ENCODE results near the gene SLC26A9.

The SLC26A9 gene

DNA sequence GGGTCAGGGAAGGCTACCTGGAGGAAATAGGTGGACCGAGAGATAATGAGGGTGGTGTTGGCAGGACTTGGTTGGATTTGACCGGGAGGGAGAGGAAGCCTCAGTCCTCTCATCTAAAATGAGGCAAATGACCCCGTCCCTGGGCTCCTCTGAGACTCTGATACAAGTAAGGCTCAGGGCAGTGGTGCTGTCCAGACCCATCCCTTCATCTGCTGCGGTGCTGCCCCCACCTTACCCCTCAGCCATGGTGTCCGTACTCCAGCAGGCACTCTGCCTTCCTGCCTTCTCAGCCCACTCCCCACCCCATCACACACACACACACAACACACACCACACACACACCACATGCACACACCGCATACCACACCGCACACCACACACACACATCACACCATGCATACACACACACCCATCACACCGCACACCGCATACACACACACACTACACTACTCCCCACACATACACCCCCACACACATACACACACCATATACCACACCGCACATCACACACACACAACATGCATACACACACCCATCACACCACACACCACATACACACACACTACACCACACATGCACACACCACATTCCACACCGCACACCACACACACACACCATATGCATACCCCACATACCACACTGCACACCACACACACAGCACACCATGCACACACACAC, 29.4 kb upstream of the SLC26A9 start:
- no peak for DNase-seq (ENCODE audit: low spot score)

DNA sequence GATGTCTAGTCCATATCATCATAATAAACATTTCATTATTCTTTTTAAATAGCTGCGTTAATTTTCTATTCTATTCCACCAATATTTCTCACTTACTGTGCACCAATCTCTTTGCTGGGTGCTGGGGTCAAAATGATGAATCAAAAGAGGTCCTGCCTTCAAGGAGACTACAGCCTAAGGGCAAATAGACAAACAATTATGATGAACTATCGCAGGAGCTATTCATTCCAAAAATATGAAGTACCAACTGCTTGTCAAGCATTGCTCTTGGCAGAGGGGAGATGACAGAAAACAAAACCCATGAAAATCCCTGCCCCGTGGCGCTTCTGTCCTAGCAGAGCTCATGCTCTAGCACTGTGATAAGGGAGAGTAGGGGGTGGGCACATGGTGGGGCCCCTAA, 28.8 kb upstream of the SLC26A9 start:
- no peak for DNase-seq (ENCODE audit: low spot score)

DNA sequence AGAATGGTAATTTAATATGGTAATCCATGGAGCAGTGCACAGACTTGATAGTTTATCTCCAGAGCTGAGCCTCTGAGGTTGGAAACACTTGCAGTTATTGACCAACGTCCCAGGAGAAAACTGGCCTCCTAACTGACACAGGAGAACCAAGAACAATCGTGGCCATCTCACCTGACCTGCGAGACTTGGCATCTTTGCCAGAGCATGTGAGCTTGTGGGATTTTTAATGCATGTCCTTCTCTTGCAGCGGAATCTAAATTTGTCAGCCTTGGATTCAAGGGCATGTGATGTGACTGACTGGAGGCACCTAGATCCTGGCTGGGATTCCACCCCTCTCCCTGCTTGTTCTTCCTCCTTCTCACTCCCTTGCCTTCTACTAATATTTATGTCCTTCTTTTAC, 27.8 kb upstream of the SLC26A9 start:
- DNase-seq (ENCODE audit: low spot score): no peak

DNA sequence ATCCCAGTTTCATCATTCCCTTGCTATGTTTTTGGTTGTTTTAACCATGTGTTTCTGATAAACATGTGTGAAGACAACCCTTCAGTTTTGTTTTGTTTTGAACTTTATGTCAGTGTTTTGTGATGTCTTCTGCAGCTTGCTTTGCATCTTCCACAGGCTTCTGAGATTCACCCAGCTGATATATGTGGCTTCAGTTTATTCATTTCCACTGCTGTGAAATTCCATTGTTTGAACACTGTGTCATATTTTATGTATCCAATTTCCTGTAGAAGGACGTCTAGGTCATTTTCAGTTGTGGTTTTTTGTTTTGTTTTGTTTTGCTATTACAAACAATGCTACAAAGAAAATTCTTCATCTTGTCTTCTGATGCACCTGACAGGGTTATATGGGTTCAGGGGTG, 27.2 kb upstream of the SLC26A9 start:
- no peak for DNase-seq (ENCODE audit: low spot score)

DNA sequence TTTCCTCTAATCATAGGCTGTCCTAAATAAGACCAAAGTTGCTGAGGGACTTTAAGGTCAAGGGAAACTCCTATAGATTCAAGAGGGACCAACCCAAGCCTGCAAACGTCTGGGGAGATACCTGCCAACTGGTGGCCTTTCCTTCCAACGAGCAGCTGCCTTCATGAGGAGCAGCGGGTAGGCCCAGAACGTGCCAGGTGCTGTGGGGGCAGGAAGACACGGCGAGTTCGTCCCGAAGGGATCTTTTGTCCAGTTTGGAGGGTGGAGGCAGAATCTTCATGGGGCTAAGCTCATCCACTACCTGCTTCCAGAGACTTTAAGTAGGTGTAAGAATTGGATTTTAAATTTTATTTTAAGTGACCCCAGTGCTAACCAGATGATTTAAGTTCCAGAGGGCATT, 26.0 kb upstream of the SLC26A9 start:
- no peak for DNase-seq (ENCODE audit: low spot score)

DNA sequence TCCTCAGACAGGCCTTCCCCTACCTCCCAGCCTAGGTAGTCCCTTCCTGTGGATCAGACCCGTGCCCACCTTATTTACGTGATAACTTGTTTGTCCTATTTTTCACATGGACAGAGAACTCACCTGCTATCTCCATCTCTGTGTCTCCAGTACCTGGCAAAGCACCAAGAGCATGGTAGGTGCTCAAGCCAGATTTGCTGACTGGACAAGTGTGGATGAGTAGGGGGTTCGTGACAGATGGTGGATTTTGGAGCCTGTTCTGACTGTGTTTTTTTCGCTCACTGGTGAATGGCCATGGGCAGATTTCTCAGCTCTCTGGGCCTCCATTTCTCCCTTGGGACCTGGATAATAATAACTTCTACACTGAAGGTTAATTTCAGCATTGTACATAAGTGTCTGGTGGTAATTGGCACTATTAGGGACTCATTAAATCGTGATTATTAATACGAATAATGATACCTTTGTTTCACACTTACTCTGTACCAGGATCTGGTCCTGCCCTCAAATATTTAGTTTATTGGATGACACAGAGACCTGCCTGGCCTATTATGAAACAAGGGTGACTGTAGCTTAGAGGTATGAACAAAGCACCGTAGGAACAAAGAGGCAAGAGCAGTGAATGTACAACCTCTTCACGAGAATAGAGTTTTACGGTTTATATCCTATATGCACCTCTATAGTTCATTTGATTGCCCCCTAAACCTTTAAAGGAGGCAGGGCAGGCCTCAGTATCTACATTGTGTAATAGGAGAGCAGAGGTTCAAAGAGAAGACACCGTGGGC, 24.5 kb upstream of the SLC26A9 start:
- no peak for DNase-seq (ENCODE audit: low spot score)

DNA sequence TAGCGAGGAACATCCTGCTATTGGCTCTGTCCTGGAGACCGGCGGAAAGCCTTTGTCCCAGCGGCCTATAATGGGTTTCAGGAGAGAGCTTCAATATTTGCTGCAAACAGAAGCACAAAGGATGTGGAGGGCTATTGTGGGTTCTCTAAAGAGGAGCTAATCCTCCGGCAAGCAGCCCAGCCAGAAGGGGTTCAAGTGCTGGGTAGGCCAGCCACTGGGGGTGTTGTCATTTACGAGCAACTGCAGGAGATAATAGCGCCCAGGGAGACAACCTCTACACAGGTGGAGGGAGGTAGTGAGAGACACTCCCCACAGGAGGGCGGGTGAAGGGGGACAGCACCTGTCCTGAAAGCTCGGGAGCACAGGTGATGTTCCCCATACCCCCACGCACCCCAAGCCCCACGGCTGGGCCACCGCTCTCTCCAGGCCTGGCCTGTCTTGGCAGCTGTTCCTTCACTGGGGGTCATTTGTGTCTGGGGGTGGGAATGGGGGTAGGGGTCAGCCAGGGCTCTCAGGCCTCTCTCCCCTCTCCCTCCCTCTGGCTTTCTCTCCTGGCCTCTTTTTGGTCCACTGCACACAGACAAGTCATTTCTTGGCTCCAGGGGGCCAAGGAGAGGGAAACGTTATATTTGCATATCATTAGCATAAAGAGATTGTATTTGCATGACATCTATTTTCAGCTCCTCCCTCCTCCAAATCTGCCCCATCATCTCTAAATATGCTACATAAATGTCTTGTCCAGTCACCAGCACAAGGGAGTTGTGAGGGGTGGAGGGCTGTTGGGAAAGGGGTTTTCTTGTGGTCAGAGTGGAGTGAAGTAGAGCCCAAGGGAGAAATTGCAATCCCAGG, 22.0 kb upstream of the SLC26A9 start:
- no peak for DNase-seq (ENCODE audit: low spot score)

DNA sequence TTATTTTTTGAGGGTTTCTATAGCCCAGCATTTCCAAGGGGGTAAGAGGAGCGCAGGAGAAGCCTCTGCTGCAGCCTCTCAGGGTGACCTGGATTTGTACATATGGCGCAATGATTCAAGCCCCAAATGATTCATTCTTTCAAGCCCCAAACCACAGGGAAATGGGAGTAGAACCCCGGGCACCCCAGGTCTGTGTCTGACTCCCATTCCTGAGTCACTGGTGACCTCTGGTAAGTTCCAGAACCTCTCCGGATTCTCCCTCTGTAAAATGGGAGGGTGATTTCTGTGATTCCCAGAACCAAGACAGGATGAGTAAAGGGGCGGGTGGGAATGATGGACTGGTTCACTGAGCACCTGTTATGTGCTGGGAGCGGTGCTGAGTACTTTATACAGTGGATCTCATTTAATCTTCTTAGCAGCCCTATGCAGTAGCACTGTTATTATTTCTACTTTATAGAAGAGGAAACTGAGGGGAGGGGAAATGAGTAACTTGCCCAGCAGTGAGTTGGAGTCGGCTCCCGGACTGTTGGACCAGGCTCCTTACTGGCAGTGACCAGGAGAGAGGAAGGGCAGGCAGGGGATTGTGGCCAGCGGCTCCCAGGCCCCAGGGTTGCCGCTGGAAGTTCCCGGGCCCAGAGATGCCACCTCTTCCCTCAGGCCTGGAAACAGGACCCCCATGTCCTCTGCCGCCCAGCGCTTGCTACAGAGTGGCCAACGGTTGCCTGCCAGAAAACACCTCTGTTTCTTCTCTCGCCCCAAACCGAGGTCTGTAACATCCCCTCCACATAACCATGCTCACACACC, 20.3 kb upstream of the SLC26A9 start:
- no peak for DNase-seq (ENCODE audit: low spot score)

DNA sequence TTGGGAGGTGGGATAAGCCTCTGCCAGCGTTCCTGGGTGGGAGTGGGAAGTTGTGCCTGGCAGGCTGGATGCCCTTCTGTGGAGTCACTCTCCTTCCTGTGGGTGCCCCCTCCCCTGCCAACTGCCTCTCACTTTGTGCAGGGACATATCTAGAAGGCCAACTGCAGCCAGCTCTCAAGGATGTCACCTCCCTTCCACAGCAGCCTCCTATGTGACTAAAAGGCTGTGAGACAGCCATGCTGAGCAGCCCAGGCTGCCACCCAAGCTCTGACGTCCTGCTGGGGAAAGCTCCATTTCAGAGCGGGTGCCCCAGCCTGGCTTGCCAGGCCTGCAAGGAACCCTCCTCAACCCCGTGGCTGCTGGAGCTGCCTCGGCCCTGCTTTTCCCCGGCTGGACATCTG, 19.6 kb upstream of the SLC26A9 start:
- DNase-seq (ENCODE audit: low spot score): no peak

DNA sequence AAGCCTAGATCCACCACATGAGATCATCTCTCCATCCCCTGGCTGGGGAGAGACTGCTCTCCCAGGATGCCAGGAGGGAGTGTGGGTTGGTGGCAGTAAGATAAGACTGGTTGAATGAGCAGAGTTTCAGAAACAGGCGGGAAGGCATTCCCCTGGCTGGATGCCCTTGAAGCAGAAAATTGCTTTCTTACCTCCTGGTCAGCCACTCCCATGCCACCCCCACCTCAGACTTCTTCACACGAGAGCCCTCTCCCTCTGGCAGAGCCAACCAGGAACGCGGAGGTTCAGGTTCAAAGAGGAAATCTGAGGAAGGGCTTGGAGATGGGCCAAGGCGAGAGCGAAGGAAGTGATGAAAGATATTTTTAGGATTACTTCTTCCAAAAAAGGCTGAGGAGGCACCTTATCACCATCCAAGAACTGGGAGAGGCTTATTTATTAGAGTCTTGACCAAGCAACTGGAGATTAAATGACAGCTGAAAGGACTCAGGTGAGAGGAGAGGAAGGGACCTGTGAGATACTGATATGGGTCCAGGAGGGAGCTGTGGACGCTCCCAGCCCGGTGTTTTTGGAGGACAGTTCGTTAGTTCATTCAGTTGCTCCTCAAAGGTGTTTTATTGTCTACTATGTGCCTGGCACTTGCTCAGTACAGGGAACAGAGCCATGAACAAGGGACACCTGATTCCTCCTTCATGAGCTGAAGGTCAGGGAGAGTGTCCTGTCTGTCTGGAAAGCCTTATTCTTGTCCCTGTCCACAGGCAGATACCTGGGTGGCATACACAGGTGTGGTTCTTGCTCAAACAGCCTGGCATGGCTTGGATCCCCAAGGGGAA, 18.9 kb upstream of the SLC26A9 start:
- no peak for DNase-seq (ENCODE audit: low spot score)

DNA sequence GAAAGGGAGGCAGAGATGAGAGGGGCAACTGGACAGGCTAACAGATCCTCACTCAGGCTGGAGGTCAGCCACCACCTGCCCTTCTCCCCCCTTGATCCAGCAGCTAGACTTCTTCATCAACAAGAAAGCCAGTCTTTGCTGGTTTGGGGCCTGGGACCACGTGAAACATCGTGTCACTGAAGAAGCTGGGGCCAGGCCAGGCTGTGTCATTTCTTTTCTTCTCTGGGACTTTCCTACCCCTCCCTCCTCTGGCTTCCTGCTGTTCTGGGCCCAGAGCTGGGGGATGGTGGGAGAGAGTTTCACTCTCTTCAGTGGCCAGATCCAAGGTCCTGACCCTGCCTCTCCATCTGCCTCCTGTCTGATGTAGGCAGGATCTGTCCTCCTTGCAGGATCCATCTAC, 18.1 kb upstream of the SLC26A9 start:
- no peak for DNase-seq (ENCODE audit: low spot score)

DNA sequence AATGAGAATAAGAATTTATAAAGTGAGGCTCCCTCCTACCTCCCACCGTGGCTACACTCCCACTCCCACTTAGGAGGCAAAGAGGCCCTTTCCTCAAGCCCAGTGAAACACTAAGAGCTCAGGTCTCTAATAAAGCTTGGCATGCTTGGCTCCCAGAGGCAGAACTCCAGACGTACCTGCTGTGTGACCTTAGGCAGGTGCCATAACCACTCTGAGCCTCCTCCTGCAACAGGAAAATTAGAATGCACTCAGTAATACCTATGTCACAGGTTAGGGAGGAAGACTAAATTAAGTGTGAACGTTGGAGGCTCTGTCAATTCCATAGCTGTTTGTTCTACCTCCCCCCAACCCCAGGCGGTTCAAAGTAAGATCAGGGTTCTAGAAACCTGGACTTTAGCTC, 16.5 kb upstream of the SLC26A9 start:
- DNase-seq (ENCODE audit: low spot score): no peak

DNA sequence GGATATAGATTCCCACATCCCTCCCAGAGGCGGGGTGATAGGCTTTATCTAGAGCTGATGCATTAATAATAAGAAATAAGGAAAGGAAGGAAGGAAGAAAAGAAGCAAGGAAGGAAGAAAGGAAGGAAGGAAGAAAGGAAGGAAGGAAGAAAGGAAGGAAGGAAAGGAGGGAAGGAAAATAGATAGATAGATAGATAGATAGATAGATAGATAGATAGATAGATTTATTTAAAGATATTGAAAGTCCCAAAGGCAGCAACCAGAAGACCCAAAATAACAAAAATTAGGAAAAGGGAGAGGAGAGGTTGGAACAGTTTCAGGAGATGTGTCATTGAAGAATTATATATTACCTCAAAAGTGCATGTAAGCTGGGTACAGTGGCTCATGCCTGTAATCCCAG, 12.2 kb upstream of the SLC26A9 start:
- no peak for DNase-seq (ENCODE audit: low spot score)

DNA sequence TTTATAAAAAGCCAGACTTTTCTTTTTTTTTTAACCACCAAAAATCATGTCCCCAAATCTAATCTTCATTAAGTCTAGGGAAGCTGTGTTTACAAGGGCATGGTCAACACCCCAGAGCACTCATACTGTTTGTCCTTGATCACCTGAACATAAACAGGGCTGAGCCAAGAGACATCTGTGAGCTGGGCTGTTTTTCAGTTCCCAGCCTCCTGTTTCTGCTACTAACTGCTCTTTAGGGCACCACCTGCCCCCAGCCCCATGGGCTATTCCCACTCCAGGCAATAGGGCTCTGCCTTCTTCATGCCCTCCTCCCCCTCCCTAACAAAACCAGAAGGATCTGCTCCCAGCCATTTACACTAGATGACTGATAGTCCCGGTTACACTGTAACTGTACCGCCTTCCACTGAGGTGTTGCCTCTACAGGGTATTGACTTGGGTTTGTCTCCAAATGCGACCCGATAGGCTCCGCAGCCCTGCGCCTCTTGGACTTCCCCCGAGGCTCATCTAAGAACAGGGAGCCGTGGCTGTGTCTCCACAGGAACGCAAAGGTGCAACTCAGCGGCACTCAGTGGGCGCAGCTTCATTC, 11.7 kb upstream of the SLC26A9 start:
- DNase-seq (ENCODE audit: low spot score): no peak

DNA sequence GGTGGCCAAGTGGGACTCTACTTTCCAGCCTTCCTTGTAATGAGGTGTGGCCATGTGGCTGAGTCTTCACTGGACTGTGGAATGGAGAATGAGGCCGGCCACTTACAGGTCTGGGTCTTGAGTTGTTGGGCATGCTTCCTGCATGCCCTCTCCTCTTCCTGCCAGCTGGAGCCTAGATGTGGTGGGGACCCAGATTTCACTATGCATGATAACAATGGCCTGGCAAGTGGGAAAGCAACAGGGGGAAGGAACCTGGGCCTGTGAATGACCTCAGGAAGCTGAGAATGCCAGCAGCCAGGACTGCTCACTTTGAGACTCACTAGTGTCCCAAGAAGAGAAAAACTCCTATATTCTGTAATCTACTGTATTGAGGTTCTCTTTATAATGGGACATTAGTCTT, 8.5 kb upstream of the SLC26A9 start:
- no peak for DNase-seq (ENCODE audit: low spot score)

DNA sequence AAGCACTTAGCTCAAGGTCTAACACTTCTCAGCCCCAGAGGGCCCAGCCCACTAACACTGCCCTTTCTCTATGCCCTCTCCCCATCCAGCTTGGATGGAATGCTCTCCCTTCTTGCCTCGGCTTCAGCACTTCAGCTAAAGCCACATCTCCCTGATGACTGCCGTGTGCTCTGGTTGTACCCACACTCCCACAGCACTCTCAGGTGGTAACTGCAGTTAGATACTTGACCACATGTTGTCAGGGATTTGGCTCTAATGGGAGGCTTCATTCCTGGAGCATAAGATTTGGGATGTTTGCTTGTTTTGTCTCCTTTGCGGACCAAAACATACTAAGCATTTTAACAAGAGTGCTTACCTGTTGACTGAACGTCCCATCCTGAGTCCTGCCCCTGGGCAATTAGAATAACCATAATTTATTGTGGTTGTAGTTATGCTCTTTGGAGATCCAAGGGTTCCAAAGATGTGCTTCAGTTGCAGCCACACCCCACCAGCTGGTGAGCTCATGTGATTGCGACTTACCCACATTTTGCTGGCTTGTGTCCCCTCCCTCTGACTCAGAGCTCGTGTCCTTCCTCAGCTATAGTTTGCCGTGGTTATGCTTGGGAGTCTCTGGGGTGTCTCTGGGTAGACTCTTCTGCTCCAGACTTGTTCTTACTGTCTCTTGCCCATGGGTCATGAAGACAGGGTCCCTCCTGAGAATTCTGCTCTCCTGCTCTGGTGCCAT, 7.7 kb upstream of the SLC26A9 start:
- no peak for DNase-seq (ENCODE audit: low spot score)

DNA sequence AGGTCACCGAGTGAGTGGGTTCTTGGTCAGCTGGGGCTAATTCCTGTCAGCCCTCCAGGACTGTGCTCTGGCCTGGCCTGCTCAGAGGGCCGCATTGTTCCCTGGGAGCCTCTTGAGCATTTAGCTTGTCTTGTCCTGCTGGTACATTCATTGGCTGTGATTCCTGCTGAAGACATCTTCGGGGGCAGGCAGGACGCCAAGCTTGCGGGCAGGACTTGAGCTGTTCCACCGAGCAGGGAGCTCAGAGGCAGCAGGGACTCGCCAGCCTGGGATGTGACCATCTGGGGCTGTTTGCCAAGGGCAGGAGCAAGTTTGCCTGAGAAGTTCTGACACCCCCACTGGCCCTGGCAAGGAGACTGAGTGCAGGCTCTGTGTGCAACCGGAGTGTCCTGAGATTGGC, 7.0 kb upstream of the SLC26A9 start:
- DNase-seq (ENCODE audit: low spot score): no peak

DNA sequence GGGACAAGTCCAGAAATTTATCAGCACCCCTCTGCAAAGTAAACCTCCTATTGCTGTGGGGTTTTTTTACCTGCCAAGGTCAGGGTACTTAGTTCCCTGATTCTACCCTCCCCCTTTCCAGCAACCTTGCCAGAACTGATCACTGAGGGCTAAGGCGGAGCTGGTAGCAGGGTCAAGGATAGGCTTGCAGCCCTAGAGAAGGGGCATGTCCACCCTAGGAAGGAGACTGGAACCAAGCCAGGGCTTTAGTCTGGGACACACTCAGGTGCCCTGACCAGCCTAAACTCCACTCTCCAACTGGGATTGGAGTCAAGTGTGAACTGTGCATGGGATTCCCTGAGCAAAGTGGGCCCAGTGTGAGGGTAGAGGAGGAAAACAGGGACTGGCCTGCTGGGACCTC, 6.5 kb upstream of the SLC26A9 start:
- DNase-seq (ENCODE audit: low spot score): no peak

DNA sequence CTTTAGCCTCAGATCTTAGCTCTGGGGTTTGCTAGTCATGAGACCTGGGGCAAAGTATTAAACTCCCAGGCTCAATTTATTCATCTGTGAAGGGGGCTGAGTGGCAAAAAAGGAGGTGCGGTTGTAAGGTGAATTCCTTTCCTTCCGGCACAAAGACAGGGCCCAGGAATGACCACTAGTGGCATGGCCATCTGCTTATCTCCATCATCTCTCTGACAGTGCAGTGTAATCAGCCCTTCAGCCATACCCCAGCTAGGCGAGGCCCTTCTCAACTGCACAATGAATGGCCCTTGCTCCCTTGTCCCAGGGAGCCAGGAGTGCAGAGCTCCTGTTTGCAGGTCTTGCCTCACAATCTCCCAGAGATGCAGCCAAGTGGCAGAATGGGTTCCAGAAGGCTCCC, 5.6 kb upstream of the SLC26A9 start:
- no peak for DNase-seq (ENCODE audit: low spot score)

DNA sequence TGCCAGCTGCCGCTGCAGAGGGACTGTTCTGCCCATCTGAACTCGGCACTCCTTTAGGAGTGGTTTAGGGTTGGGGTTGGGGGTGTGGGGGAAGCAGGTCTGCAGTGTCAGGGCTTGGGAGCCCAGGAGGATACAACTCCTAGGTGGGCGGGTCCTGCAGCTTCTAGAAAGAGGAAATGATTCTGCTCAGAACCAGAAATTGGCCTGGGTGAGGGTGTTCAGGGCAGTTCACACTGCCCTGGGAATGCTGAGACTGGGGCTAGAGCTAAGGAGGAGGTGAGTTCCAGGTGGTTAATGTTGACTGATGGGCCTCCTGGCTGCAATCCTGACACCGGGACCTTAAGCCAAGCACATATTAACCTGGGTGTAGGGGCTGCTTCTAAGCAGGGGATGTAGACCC, 4.8 kb upstream of the SLC26A9 start:
- no peak for DNase-seq (ENCODE audit: low spot score)

Measured in HuH-7 (cell line).